ENCODE results near the gene SLC39A10. TPM values are rescaled to one million over a fixed set of nuclear protein-coding genes. Genes with fewer than 3 reads are reported as not detected.

Gene SLC39A10
- total RNA-seq, 1 donor: 57.8 TPM

DNA sequence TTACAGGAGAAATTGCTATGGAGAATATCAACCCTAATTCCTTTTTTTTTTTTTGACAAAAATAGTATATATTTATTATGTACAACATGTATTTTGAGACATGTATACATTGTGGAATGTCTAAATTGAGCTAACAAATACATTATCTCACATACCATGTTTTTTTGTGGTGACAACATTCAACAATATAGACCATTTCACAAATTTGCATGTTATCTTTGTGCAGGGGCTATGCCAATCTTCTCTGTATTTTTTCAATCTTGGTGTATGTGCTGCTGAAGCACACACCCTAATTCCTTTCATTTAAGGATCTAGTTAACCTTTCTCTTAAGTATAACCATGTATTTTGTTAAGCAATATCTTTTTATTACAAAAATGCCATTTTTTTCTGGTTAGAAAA lies 13.2 kb downstream of the SLC39A10 start:
- TF ChIP-seq, protein P1, sequence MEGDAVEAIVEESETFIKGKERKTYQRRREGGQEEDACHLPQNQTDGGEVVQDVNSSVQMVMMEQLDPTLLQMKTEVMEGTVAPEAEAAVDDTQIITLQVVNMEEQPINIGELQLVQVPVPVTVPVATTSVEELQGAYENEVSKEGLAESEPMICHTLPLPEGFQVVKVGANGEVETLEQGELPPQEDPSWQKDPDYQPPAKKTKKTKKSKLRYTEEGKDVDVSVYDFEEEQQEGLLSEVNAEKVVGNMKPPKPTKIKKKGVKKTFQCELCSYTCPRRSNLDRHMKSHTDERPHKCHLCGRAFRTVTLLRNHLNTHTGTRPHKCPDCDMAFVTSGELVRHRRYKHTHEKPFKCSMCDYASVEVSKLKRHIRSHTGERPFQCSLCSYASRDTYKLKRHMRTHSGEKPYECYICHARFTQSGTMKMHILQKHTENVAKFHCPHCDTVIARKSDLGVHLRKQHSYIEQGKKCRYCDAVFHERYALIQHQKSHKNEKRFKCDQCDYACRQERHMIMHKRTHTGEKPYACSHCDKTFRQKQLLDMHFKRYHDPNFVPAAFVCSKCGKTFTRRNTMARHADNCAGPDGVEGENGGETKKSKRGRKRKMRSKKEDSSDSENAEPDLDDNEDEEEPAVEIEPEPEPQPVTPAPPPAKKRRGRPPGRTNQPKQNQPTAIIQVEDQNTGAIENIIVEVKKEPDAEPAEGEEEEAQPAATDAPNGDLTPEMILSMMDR (IDR thresholded peaks at IDR 0.05; ENCODE audit: insufficient read depth, low read length): no peak
- H3K4me3 ChIP-seq (ENCODE audit: low read depth, low read length): no peak overlapping the region
- no peak for DNase-seq (ENCODE audit: low read depth)

DNA sequence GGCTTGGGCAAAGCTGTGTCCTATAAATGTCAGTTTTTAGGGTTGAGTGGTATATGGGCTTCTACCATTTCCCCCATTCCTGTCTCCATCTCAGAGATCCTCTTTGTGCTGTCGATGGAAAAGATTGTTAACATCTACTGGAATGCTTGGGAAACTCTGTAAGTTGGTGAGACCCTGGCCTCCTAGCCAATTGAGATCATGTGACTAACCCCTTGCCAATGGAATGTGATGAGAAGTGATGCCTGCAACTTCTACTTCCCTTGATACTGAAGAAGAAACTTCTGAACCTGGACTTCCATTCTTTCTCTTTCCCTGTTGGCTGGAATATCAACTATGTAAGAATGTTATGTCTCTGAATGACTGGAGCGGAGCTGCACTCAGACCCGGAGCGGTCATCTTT lies 14.5 kb downstream of the SLC39A10 start:
- peak; percentile 11 for DNase-seq (ENCODE audit: low read depth)
- TF ChIP-seq, protein P1 (IDR thresholded peaks at IDR 0.05; ENCODE audit: insufficient read depth, low read length): no peak
- H3K4me3 ChIP-seq (ENCODE audit: low read depth, low read length): no peak overlapping the region

DNA sequence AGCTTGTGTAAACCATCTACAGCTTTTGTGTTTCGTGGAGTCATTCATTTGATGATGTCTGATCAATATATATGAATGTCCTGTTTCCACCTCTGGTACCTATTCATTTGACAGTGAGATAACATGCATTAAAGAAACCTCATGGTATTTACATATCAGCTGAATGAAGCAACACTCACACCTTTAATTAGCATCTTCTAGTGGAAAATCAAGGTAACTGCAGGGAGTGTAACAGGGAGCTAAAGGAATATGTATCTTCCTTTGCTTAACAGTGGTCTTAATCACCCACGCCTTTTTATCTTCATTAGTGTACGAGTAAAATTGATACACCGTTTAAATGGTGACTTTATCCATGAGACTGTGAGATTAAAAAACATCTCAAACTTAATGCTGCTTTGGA lies 15.6 kb downstream of the SLC39A10 start:
- H3K4me3 ChIP-seq (ENCODE audit: low read depth, low read length): no peak overlapping the region
- DNase-seq (ENCODE audit: low read depth): no peak
- TF ChIP-seq, protein P1 (IDR thresholded peaks at IDR 0.05; ENCODE audit: insufficient read depth, low read length): peak; percentile 13

DNA sequence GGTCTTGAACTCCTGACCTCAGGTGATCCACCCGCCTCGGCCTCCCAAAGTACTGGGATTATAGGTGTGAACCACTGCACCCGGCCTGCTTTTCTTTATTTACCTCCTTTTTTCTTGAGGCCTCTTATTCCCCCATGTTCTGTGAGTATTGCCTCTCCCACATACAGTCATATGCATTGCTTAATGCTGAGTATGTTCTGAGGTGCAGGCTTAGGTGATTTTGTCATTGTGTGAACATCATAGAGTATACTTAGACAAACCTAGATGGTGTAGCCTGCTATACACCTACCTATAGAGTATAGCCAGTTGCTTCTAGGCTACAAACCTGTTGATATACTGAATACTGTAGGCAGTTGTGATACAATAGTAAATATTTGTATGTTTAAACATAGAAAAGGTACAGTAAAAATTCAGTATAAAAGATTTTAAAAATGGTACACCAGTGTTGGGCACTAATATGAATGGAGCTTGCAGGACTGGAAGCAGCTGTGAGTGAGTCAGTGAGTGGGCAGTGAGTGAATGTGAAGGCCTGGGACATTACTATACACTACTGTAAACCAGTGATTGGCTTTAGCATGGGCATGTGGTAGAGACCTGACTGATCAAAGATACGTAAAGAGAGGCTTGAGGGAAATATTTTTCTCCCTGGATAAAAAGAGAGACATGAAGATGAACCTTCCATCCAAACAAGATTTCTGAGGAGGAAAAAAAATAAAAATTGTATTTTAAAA lies 17.6 kb downstream of the SLC39A10 start:
- DNase-seq (ENCODE audit: low read depth): peak; percentile 18
- TF ChIP-seq, protein P1 (IDR thresholded peaks at IDR 0.05; ENCODE audit: insufficient read depth, low read length): no peak
- no peak overlapping the region for H3K4me3 ChIP-seq (ENCODE audit: low read depth, low read length)

DNA sequence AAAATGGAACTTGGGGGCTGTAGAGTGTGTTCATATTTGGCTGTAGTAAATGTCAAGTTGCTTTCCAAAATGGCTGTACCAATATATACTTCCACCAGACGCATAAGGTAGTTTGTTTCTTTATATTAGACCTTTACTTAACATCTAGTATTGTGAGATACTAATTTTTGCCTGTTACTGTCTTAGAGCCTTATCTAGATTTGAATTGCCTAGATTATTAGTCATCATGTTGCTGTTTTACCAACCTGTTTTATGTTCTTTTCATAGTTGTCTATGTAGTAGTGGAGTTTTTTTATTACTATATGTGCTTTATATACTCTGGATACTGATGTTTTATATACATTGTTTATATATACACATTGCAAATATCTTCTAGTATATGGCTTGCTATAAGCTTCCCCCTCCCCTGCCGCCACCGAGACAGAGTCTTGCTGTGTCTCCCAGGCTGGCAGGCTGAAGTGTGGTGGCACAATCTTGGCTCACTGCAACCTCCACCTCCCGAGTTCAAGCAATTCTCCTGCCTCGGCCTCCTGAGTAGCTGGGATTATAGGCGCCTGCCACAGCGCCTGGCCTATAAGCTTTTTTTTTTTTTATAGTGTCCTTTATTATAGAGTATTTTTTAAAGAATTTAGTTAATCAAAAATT lies 18.9 kb downstream of the SLC39A10 start:
- H3K4me3 ChIP-seq (ENCODE audit: low read depth, low read length): no peak overlapping the region
- no peak for DNase-seq (ENCODE audit: low read depth)
- TF ChIP-seq, protein P1 (IDR thresholded peaks at IDR 0.05; ENCODE audit: insufficient read depth, low read length): no peak

DNA sequence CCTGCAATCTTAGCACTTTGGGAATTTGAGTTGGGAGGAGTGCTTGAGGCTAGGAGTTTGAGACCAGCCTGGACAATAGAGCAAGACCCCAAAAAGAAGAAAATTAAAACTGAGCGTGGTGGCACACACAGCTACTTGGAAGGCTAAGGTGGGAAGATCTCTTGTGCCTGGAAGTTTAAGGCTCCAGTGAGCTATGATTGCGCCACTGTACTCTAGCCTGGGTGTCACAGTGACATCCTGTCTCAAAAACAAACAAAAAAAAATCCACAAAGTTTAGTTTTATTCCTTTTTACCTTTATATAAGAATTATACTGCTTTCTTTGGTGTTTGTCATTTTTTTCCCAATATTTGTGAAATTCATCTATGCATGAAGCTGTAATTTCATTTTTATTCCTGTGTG lies 20.3 kb downstream of the SLC39A10 start:
- TF ChIP-seq, protein P1 (IDR thresholded peaks at IDR 0.05; ENCODE audit: insufficient read depth, low read length): no peak
- H3K4me3 ChIP-seq (ENCODE audit: low read depth, low read length): no peak overlapping the region
- DNase-seq (ENCODE audit: low read depth): no peak
